HepG2 (cell line): ENCODE results near the gene SBK2. TPM values are rescaled to one million over a fixed set of nuclear protein-coding genes. Genes with fewer than 3 reads are reported as not detected.
A peak's percentile ranks its signal among the peaks of the same experiment; 100 is the strongest.

Experiments
- FOSL2 ChIP-seq: sonication (generic); formaldehyde crosslinking; IDR thresholded peaks from 2 replicates; pipeline ENCODE4 v1.4.0; 2020; ENCODE audit warnings: missing genetic modification reagents
- FOXJ3 ChIP-seq: sonication (generic); formaldehyde crosslinking; IDR thresholded peaks from 2 replicates; pipeline ENCODE4 v1.4.0; 2020; ENCODE audit warnings: missing genetic modification reagents, mild to moderate bottlenecking, borderline replicate concordance
- FOXK2 ChIP-seq: fragments of 450-650 bp; IDR thresholded peaks from 2 replicates; pipeline ENCODE4 v1.6.1; 2016
- GTF3A ChIP-seq: sonication (generic); formaldehyde crosslinking; conservative IDR thresholded peaks from 2 replicates; pipeline ENCODE4 v1.4.0; 2020; ENCODE audit warnings: mild to moderate bottlenecking, missing genetic modification reagents
- KAT2B ChIP-seq: fragments of 150-350 bp; IDR thresholded peaks from 2 replicates; pipeline ENCODE4 v1.6.1; 2014; ENCODE audit warnings: low read depth, low read length, borderline replicate concordance
- MAFK ChIP-seq, 2 experiments: IDR thresholded peaks in 1 of 2; conservative IDR thresholded peaks in 1 of 2; 2 replicates each; pipeline ENCODE4 v1.6.1; 2011; ENCODE audit warnings: improper control_type of control experiment in 2 of 2, low read length in 2 of 2
- RFXANK ChIP-seq: IDR thresholded peaks from 2 replicates; pipeline ENCODE4 v1.6.1; 2016
- SAP130 ChIP-seq: IDR thresholded peaks from 2 replicates; pipeline ENCODE4 v1.6.1; 2016; ENCODE audit warnings: low read depth
- SNRNP70 ChIP-seq: fragments of 200-400 bp; formaldehyde crosslinking; IDR thresholded peaks from 2 replicates; pipeline ENCODE4 v1.6.1; 2017; ENCODE audit warnings: mild to moderate bottlenecking, low read depth, low read length, moderate library complexity
- SOX13 ChIP-seq, 3 experiments: fragments of 450-650 bp in 1 of 3; sonication (generic) in 1 of 3; formaldehyde crosslinking in 1 of 3; IDR thresholded peaks in 2 of 3; conservative IDR thresholded peaks in 1 of 3; 2 replicates each; pipeline versions ENCODE4 v1.5.0 to v1.6.1; 2016 to 2020; ENCODE audit warnings: antibody characterized with exemption in 1 of 3, mild to moderate bottlenecking in 1 of 3, missing compliant biosample characterization in 1 of 3, missing genetic modification reagents in 1 of 3, moderate library complexity in 1 of 3
- ZNF224 ChIP-seq: sonication (generic); formaldehyde crosslinking; IDR thresholded peaks from 2 replicates; pipeline ENCODE4 v1.5.0; 2020; ENCODE audit warnings: mild to moderate bottlenecking, missing genetic modification reagents
- ZNF225 ChIP-seq: sonication (generic); formaldehyde crosslinking; IDR thresholded peaks from 2 replicates; pipeline ENCODE4 v1.4.0; 2020; ENCODE audit warnings: mild to moderate bottlenecking, missing genetic modification reagents
- ZNF619 ChIP-seq: sonication (generic); formaldehyde crosslinking; IDR thresholded peaks from 2 replicates; pipeline ENCODE4 v1.4.0; 2020; ENCODE audit warnings: mild to moderate bottlenecking, missing genetic modification reagents
- ZNF749 ChIP-seq: sonication (generic); formaldehyde crosslinking; IDR thresholded peaks from 2 replicates; pipeline ENCODE4 v1.8.0; 2022; ENCODE audit warnings: mild to moderate bottlenecking, missing genetic modification reagents, moderate library complexity, borderline replicate concordance
- polyA plus RNA-seq, 8 experiments: library from polyadenylated mRNA; depleted of rRNA in 3 of 8; stranded (reverse) in 7 of 8; unstranded in 1 of 8; fragments of >200 nt; fragmentation: Illumina TruSeq in 4 of 8; extraction: Trizol in 4 of 8; gene quantifications; 2 replicates each; pipeline versions ENCODE4 v1.2.1 to v1.2.3, GENCODE V29; 2011 to 2016; ENCODE audit warnings: low read depth in 4 of 8, missing spikeins in 1 of 8, mixed read lengths in 1 of 8; ENCODE audit not compliant: insufficient read depth in 1 of 8
- total RNA-seq, 5 experiments: library from RNA; depleted of rRNA; stranded (reverse); fragments of >200 nt; fragmentation: Illumina TruSeq; extraction: Trizol; gene quantifications; 2 replicates each; pipeline ENCODE4 v1.2.3, GENCODE V29; 2016; ENCODE audit warnings: low read depth in 1 of 5
- TF ChIP-seq, protein P1 (sequence below): sonication (generic); formaldehyde crosslinking; IDR thresholded peaks from 2 replicates; pipeline ENCODE4 v1.8.0; 2022; ENCODE audit warnings: mild to moderate bottlenecking, missing genetic modification reagents, moderate library complexity
- TF ChIP-seq, protein P2 (sequence below): sonication (generic); formaldehyde crosslinking; IDR thresholded peaks from 2 replicates; pipeline ENCODE4 v1.4.0; 2020; ENCODE audit warnings: missing genetic modification reagents
- TF ChIP-seq, protein P3 (sequence below): sonication (generic); formaldehyde crosslinking; IDR thresholded peaks from 2 replicates; pipeline ENCODE4 v1.5.0; 2020; ENCODE audit warnings: mild to moderate bottlenecking, missing genetic modification reagents, borderline replicate concordance
- TF ChIP-seq, protein P4 (sequence below): sonication (generic); formaldehyde crosslinking; IDR thresholded peaks from 2 replicates; pipeline ENCODE4 v1.5.1; 2020; ENCODE audit warnings: missing genetic modification reagents, mild to moderate bottlenecking, borderline replicate concordance

Gene SBK2
- total and polyA plus RNA-seq, 2 of the 13 experiments (the other 11 are each of a cell fraction or from before 2014, with no cell fraction given), result 0.24 TPM; not detected in 1

DNA sequence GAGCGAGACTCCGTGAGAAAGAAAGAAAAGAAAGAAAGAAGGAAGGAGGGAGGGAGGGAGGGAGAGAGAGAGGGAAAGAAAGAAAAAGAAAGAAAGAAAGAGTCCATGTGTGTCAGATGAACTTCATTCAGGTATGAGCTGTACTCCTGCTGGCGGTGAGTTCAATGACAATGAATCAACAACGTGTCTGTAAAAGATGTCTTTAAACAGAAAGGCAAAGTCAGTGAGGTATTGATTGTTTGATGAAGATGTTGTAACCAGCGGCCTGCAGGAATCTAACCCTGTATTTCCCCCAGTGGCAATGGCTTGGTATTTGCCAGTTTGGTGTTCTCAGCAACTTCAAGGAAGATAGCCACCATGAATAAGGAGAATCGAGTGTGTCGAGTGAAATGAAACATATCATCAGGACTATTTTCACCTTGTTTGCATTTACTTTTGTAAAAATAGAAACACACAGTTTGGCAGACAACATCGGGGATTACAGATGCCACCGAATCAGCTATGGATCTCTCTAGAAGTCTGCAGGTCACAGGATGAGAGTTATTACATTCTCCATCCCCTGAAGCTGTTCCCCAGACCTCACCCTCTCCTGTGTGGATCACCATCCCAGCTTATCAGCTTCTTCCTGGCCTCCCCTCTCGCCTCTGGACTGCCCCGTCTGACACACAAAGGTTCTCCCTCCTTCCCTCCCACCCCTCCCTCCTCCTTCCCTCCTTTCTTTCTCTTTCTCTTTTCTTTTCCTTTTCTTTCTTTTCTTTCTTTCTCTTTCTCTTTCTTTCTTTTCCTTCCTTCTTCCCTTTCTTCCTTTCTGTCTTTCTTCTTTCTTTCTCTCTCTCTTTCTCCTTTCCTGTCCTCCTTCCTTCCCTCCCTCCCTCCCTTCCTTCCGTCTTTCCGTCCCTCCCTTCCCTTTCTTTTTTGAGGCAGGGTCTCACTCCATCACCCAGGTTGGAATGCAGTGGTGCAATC is 16.6 kb upstream of the SBK2 start (continued):
- TF ChIP-seq, protein P1, sequence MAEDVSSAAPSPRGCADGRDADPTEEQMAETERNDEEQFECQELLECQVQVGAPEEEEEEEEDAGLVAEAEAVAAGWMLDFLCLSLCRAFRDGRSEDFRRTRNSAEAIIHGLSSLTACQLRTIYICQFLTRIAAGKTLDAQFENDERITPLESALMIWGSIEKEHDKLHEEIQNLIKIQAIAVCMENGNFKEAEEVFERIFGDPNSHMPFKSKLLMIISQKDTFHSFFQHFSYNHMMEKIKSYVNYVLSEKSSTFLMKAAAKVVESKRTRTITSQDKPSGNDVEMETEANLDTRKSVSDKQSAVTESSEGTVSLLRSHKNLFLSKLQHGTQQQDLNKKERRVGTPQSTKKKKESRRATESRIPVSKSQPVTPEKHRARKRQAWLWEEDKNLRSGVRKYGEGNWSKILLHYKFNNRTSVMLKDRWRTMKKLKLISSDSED, result no peak
- TF ChIP-seq RFXANK, result no peak
- TF ChIP-seq FOSL2 (CRISPR knock-in tag), result peak; percentile 79
- no peak for TF ChIP-seq ZNF619 (CRISPR knock-in tag)
- TF ChIP-seq SOX13 (IDR thresholded peaks at IDR 0.05), result no peak; the same call in 1 of the 2 replicates
- peak in 1 of 2 experiments; percentile 75; a peak in 1 of 4 replicates for TF ChIP-seq SOX13 (CRISPR knock-in tag; conservative IDR thresholded peaks at IDR 0.05 in 1 of 2, IDR thresholded peaks at IDR 0.05 in 1 of 2)
- TF ChIP-seq FOXJ3, result no peak
- TF ChIP-seq FOXK2, result 0 out of 2 replicates have a peak, but pooled peaks have one; percentile 33
- TF ChIP-seq, protein P2, sequence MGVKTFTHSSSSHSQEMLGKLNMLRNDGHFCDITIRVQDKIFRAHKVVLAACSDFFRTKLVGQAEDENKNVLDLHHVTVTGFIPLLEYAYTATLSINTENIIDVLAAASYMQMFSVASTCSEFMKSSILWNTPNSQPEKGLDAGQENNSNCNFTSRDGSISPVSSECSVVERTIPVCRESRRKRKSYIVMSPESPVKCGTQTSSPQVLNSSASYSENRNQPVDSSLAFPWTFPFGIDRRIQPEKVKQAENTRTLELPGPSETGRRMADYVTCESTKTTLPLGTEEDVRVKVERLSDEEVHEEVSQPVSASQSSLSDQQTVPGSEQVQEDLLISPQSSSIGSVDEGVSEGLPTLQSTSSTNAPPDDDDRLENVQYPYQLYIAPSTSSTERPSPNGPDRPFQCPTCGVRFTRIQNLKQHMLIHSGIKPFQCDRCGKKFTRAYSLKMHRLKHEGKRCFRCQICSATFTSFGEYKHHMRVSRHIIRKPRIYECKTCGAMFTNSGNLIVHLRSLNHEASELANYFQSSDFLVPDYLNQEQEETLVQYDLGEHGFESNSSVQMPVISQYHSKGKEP (CRISPR knock-in tag), result no peak
- TF ChIP-seq ZNF749 (CRISPR knock-in tag), result no peak
- TF ChIP-seq MAFK (conservative IDR thresholded peaks at IDR 0.05 in 1 of 2, IDR thresholded peaks at IDR 0.05 in 1 of 2; ENCODE audit: low read length in 2 of 2), result no peak
- TF ChIP-seq, protein P3, sequence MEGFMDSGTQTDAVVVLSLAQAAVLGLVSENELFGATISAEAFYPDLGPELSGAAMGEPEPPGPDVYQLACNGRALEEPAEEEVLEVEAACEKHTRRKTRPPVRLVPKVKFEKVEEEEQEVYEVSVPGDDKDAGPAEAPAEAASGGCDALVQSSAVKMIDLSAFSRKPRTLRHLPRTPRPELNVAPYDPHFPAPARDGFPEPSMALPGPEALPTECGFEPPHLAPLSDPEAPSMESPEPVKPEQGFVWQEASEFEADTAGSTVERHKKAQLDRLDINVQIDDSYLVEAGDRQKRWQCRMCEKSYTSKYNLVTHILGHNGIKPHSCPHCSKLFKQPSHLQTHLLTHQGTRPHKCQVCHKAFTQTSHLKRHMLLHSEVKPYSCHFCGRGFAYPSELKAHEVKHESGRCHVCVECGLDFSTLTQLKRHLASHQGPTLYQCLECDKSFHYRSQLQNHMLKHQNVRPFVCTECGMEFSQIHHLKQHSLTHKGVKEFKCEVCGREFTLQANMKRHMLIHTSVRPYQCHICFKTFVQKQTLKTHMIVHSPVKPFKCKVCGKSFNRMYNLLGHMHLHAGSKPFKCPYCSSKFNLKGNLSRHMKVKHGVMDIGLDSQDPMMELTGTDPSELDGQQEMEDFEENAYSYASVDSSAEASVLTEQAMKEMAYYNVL (CRISPR knock-in tag), result peak; percentile 99
- TF ChIP-seq, protein P4, sequence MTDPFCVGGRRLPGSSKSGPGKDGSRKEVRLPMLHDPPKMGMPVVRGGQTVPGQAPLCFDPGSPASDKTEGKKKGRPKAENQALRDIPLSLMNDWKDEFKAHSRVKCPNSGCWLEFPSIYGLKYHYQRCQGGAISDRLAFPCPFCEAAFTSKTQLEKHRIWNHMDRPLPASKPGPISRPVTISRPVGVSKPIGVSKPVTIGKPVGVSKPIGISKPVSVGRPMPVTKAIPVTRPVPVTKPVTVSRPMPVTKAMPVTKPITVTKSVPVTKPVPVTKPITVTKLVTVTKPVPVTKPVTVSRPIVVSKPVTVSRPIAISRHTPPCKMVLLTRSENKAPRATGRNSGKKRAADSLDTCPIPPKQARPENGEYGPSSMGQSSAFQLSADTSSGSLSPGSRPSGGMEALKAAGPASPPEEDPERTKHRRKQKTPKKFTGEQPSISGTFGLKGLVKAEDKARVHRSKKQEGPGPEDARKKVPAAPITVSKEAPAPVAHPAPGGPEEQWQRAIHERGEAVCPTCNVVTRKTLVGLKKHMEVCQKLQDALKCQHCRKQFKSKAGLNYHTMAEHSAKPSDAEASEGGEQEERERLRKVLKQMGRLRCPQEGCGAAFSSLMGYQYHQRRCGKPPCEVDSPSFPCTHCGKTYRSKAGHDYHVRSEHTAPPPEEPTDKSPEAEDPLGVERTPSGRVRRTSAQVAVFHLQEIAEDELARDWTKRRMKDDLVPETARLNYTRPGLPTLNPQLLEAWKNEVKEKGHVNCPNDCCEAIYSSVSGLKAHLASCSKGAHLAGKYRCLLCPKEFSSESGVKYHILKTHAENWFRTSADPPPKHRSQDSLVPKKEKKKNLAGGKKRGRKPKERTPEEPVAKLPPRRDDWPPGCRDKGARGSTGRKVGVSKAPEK (CRISPR knock-in tag), result peak; percentile 92; the same call in 1 of the 2 replicates
- peak; percentile 17; the same call in 1 of the 2 replicates for TF ChIP-seq KAT2B
- TF ChIP-seq SAP130 (CRISPR knock-in tag), result peak; percentile 72
- no peak for TF ChIP-seq SNRNP70
- no peak for TF ChIP-seq ZNF224 (CRISPR knock-in tag)
- TF ChIP-seq ZNF225 (CRISPR knock-in tag), result no peak
- TF ChIP-seq GTF3A (CRISPR knock-in tag), result no peak
